HFF-Myc (cell line): ENCODE results near the gene TRPM2.

Experiments used
- DNase-seq: peaks from one replicate; pipeline ENCODE4 v3.0.0-alpha.2; 2011; ENCODE audit warnings: low read depth; ENCODE audit errors: extremely low read depth
- H3K4me3 ChIP-seq: replicated peaks from 2 replicates; pipeline ENCODE4 v1.5.1; 2011; ENCODE audit warnings: low read depth, mild to moderate bottlenecking, control low read depth, low read length
- CTCF ChIP-seq: IDR thresholded peaks from 2 replicates; pipeline ENCODE4 v1.5.1; 2012; ENCODE audit warnings: mild to moderate bottlenecking, low read depth, low read length, control low read depth; ENCODE audit errors: missing control alignments

Gene TRPM2

GRCh38 chr21:44331209-44331608 is 22.2 kb upstream of the TRPM2 start:
- TF ChIP-seq CTCF: no peak
- no peak for DNase-seq
- H3K4me3 ChIP-seq: no peak overlapping the region

- no peak for TF ChIP-seq CTCF
- DNase-seq: peak; percentile 32
- no peak overlapping the region for H3K4me3 ChIP-seq
Measured at GRCh38 chr21:44331650-44332307, 21.6 kb upstream of the TRPM2 start.

- TF ChIP-seq CTCF: no peak
Measured at GRCh38 chr21:44332383-44332782, 21.0 kb upstream of the TRPM2 start.

GRCh38 chr21:44332965-44333364 is 20.5 kb upstream of the TRPM2 start:
- no peak for TF ChIP-seq CTCF

More at GRCh38 chr21:44332383-44332782, 21.0 kb upstream of the TRPM2 start:
- no peak for DNase-seq
- no peak overlapping the region for H3K4me3 ChIP-seq

GRCh38 chr21:44333509-44334328 is 19.7 kb upstream of the TRPM2 start:
- no peak for DNase-seq
- TF ChIP-seq CTCF: no peak
- H3K4me3 ChIP-seq: no peak overlapping the region

More at GRCh38 chr21:44332965-44333364, 20.5 kb upstream of the TRPM2 start:
- DNase-seq: no peak
- H3K4me3 ChIP-seq: no peak overlapping the region

- H3K4me3 ChIP-seq: no peak overlapping the region
- TF ChIP-seq CTCF: no peak
- no peak for DNase-seq
Measured at GRCh38 chr21:44334329-44335030, 18.9 kb upstream of the TRPM2 start.
